H9 (cell line): ENCODE measurements around the gene PCNX4. TPM values are rescaled to one million over a fixed set of nuclear protein-coding genes. Genes with fewer than 3 reads are reported as not detected.

Experiments used
- DNase-seq: peaks from one replicate; pipeline ENCODE4 v3.0.0-alpha.2; 2017
- H2AFZ ChIP-seq: one replicate; pipeline ENCODE4 v1.6.1; 2013; ENCODE audit warnings: mild to moderate bottlenecking, low read length, control low read depth, moderate library complexity
- H2AK5ac ChIP-seq: 2 replicates; pipeline ENCODE4 v1.6.1; 2013; ENCODE audit warnings: low read length, control low read depth, mixed read lengths; ENCODE audit not compliant: insufficient read length
- H2BK120ac ChIP-seq: one replicate; pipeline ENCODE4 v1.6.1; 2013; ENCODE audit warnings: low read depth, mild to moderate bottlenecking, low read length, control low read depth, inconsistent platforms; ENCODE audit not compliant: poor library complexity, severe bottlenecking
- H2BK12ac ChIP-seq: 2 replicates; pipeline ENCODE4 v1.6.1; 2013; ENCODE audit warnings: low read length, control low read depth, mixed read lengths, low read depth; ENCODE audit not compliant: insufficient read length
- H2BK15ac ChIP-seq: 2 replicates; pipeline ENCODE4 v1.6.1; 2013; ENCODE audit warnings: low read depth, low read length, control low read depth
- H2BK20ac ChIP-seq: one replicate; pipeline ENCODE4 v1.6.1; 2013; ENCODE audit warnings: low read depth, mild to moderate bottlenecking, low read length, control low read depth, inconsistent platforms; ENCODE audit not compliant: poor library complexity, severe bottlenecking
- H2BK5ac ChIP-seq: 2 replicates; pipeline ENCODE4 v1.6.1; 2013; ENCODE audit warnings: low read length, control low read depth, mixed read lengths; ENCODE audit not compliant: insufficient read length
- H3K14ac ChIP-seq: 2 replicates; pipeline ENCODE4 v1.6.1; 2013; ENCODE audit warnings: low read length, control low read depth; ENCODE audit not compliant: insufficient read depth
- H3K18ac ChIP-seq: 2 replicates; pipeline ENCODE4 v1.6.1; 2013; ENCODE audit warnings: low read depth, mild to moderate bottlenecking, mixed read lengths, low read length, control low read depth; ENCODE audit not compliant: insufficient read length
- H3K23ac ChIP-seq: 2 replicates; pipeline ENCODE4 v1.6.1; 2013; ENCODE audit warnings: low read length, control low read depth, mixed read lengths, low read depth; ENCODE audit not compliant: insufficient read length
- H3K23me2 ChIP-seq: 2 replicates; pipeline ENCODE4 v1.6.1; 2013; ENCODE audit warnings: low read depth, mild to moderate bottlenecking, mixed read lengths, low read length, control low read depth; ENCODE audit not compliant: insufficient read length, poor library complexity, severe bottlenecking
- H3K27ac ChIP-seq: 2 replicates; pipeline ENCODE4 v1.5.1; 2013; ENCODE audit warnings: low read length, control low read depth, mixed read lengths, low read depth; ENCODE audit not compliant: insufficient read length
- H3K27me3 ChIP-seq: 2 replicates; pipeline ENCODE4 v1.6.1; 2013; ENCODE audit warnings: low read length, control low read depth, inconsistent platforms; ENCODE audit not compliant: insufficient read depth
- H3K4ac ChIP-seq: 2 replicates; pipeline ENCODE4 v1.6.1; 2013; ENCODE audit warnings: low read depth, mild to moderate bottlenecking, control low read depth, inconsistent platforms, low read length, moderate library complexity
- H3K4me1 ChIP-seq: 2 replicates; pipeline ENCODE4 v1.6.1; 2013; ENCODE audit warnings: low read length, control low read depth, inconsistent platforms; ENCODE audit not compliant: insufficient read depth
- H3K4me2 ChIP-seq: 2 replicates; pipeline ENCODE4 v1.6.1; 2013; ENCODE audit warnings: low read length, control low read depth, mixed read lengths; ENCODE audit not compliant: insufficient read length, insufficient read depth
- H3K56ac ChIP-seq: 2 replicates; pipeline ENCODE4 v1.6.1; 2013; ENCODE audit warnings: low read depth, mild to moderate bottlenecking, mixed read lengths, low read length, control low read depth; ENCODE audit not compliant: insufficient read length
- H3K79me1 ChIP-seq: 2 replicates; pipeline ENCODE4 v1.6.1; 2013; ENCODE audit warnings: low read depth, mild to moderate bottlenecking, moderate library complexity, low read length, control low read depth, inconsistent platforms; ENCODE audit not compliant: insufficient read depth, poor library complexity, severe bottlenecking
- H3K79me2 ChIP-seq: 2 replicates; pipeline ENCODE4 v1.6.1; 2013; ENCODE audit warnings: low read length, control low read depth, inconsistent platforms; ENCODE audit not compliant: insufficient read depth
- H3K9ac ChIP-seq: 2 replicates; pipeline ENCODE4 v1.6.1; 2013; ENCODE audit warnings: low read length, control low read depth, mixed read lengths; ENCODE audit not compliant: insufficient read length; ENCODE audit errors: extremely low read depth
- H3K9me3 ChIP-seq: one replicate; pipeline ENCODE4 v1.6.1; 2013; ENCODE audit warnings: low read depth, low read length, inconsistent platforms; ENCODE audit not compliant: control insufficient read depth
- H3T11ph ChIP-seq: one replicate; pipeline ENCODE4 v1.6.1; 2013; ENCODE audit warnings: mild to moderate bottlenecking, low read length, control low read depth, inconsistent platforms
- H4K20me1 ChIP-seq: one replicate; pipeline ENCODE4 v1.6.1; 2013; ENCODE audit not compliant: control insufficient read depth, insufficient read length, insufficient read depth
- H4K5ac ChIP-seq: 2 replicates; pipeline ENCODE4 v1.6.1; 2013; ENCODE audit warnings: low read depth, mild to moderate bottlenecking, mixed read lengths, low read length, control low read depth; ENCODE audit not compliant: insufficient read length
- H4K8ac ChIP-seq: replicated peaks from 2 replicates; pipeline ENCODE4 v1.6.1; 2013; ENCODE audit warnings: low read length, control low read depth, mixed read lengths, low read depth; ENCODE audit not compliant: insufficient read length
- H4K91ac ChIP-seq: 2 replicates; pipeline ENCODE4 v1.6.1; 2013; ENCODE audit warnings: low read depth, mild to moderate bottlenecking, moderate library complexity, mixed read lengths, low read length, control low read depth; ENCODE audit not compliant: insufficient read length
- H3K27ac Mint-ChIP-seq, 3 experiments: 2 replicates in 2 of 3; 3 replicates in 1 of 3; pipeline ENCODE4 v1.8.0; 2020 to 2021; ENCODE audit warnings: mixed read lengths in 3 of 3, mild to moderate bottlenecking in 1 of 3, moderate library complexity in 1 of 3
- H3K27me3 Mint-ChIP-seq: 2 replicates; pipeline ENCODE4 v1.8.0; 2021; ENCODE audit warnings: low read depth, mild to moderate bottlenecking, moderate library complexity, mixed read lengths
- H3K36me3 Mint-ChIP-seq, 3 experiments: 2 replicates in 2 of 3; 3 replicates in 1 of 3; pipeline ENCODE4 v1.8.0; 2020 to 2021; ENCODE audit warnings: low read depth in 3 of 3, mixed read lengths in 3 of 3; ENCODE audit not compliant: insufficient read depth in 1 of 3
- H3K4me1 Mint-ChIP-seq, 2 experiments: 2 replicates each; pipeline ENCODE4 v1.8.0; 2020; ENCODE audit warnings: mixed read lengths in 2 of 2
- H3K4me3 Mint-ChIP-seq, 2 experiments: 2 replicates in 1 of 2; 3 replicates in 1 of 2; pipeline ENCODE4 v1.8.0; 2020 to 2021; ENCODE audit warnings: mild to moderate bottlenecking in 2 of 2, mixed read lengths in 2 of 2, moderate library complexity in 1 of 2
- H3K9me3 Mint-ChIP-seq, 2 experiments: 2 replicates in 1 of 2; 3 replicates in 1 of 2; pipeline ENCODE4 v1.8.0; 2020; ENCODE audit warnings: mild to moderate bottlenecking in 2 of 2, mixed read lengths in 2 of 2, moderate library complexity in 1 of 2
- WGBS: extraction: QIAGEN DNeasy Blood & Tissue Kit; methylation state at CpG from one replicate; pipeline ENCODE4 v1.1.7; 2013; ENCODE audit warnings: missing lambda C conversion rate, low lambda C conversion rate, mixed read lengths; ENCODE audit not compliant: insufficient read length; ENCODE audit errors: extremely low coverage; 5-methylcytosine and 5-hydroxymethylcytosine counted together
- total RNA-seq: library from RNA; stranded (reverse); gene quantifications from 2 replicates; pipeline ENCODE4 v1.2.1, GENCODE V29; 2021
- TF ChIP-seq, protein P1 (sequence below): fragments of 200-600 bp; sonication (generic); conservative IDR thresholded peaks from 3 replicates; pipeline ENCODE4 v1.8.0; 2021; ENCODE audit warnings: antibody characterized with exemption, mild to moderate bottlenecking

Gene PCNX4
- total RNA-seq, 1 experiment from 2014 or later, result 40.0 TPM

DNA sequence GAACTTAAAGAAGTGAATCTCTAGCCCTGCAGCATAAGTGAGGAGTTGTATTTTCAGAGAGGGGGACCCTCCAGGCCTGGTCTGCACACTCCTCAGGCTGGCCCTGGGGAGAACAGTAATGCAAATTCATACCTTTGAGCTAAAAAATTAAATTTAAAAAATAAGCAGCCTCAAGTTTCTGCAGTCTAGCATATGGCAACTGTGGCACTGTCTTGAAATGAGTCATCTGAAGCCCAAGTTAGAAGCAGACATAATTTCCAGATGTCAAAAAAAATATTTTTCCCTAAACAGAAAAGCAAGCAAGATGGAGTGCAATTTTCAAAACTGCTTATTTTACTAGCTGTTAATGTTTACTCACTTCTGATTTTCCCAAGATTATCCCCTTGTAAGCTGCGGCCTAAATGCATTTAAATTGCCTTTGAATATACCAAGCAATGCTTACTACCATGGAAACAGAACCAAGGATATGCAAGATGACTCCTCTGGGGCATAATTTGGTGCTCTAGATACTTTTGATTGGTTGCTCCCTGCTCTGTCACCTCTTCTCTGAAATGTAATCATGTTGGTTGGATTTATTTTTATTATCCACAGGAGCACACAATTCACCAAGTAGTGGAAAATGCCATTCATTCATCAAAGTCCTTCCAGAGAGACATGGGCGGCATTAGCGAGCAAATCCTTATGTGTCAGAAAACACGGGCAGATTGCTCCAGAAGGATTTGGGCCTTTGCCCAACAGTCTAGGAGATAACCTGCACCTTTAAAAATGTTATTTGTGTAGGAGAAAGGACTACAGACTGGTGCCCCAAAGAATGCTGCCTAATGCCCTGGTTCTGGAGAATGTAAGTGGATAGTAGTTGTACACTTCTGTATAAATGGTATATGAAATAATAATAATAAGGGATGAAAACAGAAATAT lies 98.5 kb downstream of the PCNX4 start:
- H2BK120ac ChIP-seq, result no peak overlapping the region
- no peak overlapping the region for H3K18ac ChIP-seq
- no peak overlapping the region for H2AFZ ChIP-seq
- Mint-ChIP-seq H3K27me3 (no peaks in the 10 kb centered on the region), H3K4me3 (no peak overlapping the region), H3K9me3 (no peaks in the 10 kb centered on the region; a peak in 1 of 5 replicates), H3K27ac (no peak overlapping the region), H3K36me3 (no peaks in the 10 kb centered on the region), H3K4me1 (peaks cover 0 to 6% of the 10 kb centered on the region in 2 experiments; a peak in 2 of 4 replicates)
- H3K56ac ChIP-seq, result no peak overlapping the region
- H2BK12ac ChIP-seq, result no peak overlapping the region
- H3K27ac ChIP-seq, result no peak overlapping the region
- no peak overlapping the region for H2BK15ac ChIP-seq
- no peaks in the 10 kb centered on the region for H3K4me1 ChIP-seq
- H3K9me3 ChIP-seq, result no peaks in the 10 kb centered on the region
- no peaks in the 10 kb centered on the region for H4K20me1 ChIP-seq
- H4K91ac ChIP-seq, result no peak overlapping the region
- no peak overlapping the region for H3T11ph ChIP-seq
- H4K8ac ChIP-seq, result no peak overlapping the region
- H3K23me2 ChIP-seq, result no peaks in the 10 kb centered on the region
- no peak overlapping the region for H3K9ac ChIP-seq
- no CpG with 5 or more reads among the region's 4 CpGs for WGBS
- H4K5ac ChIP-seq, result no peak overlapping the region
- no peak overlapping the region for H2AK5ac ChIP-seq
- H3K23ac ChIP-seq, result no peak overlapping the region
- H2BK5ac ChIP-seq, result no peak overlapping the region
- DNase-seq, result no peak
- H3K4ac ChIP-seq, result no peak overlapping the region
- no peaks in the 10 kb centered on the region for H3K79me2 ChIP-seq
- TF ChIP-seq, protein P1, sequence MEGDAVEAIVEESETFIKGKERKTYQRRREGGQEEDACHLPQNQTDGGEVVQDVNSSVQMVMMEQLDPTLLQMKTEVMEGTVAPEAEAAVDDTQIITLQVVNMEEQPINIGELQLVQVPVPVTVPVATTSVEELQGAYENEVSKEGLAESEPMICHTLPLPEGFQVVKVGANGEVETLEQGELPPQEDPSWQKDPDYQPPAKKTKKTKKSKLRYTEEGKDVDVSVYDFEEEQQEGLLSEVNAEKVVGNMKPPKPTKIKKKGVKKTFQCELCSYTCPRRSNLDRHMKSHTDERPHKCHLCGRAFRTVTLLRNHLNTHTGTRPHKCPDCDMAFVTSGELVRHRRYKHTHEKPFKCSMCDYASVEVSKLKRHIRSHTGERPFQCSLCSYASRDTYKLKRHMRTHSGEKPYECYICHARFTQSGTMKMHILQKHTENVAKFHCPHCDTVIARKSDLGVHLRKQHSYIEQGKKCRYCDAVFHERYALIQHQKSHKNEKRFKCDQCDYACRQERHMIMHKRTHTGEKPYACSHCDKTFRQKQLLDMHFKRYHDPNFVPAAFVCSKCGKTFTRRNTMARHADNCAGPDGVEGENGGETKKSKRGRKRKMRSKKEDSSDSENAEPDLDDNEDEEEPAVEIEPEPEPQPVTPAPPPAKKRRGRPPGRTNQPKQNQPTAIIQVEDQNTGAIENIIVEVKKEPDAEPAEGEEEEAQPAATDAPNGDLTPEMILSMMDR, result no peak
- no peaks in the 10 kb centered on the region for H3K79me1 ChIP-seq
- no peak overlapping the region for H2BK20ac ChIP-seq
- no peak overlapping the region for H3K14ac ChIP-seq
- H3K27me3 ChIP-seq, result no peaks in the 10 kb centered on the region
- H3K4me2 ChIP-seq, result no peak overlapping the region
